NCI-H1092 (cell line): Measurements from ENCODE around the gene MAPK12.

Experiments
- DNase-seq: peaks from one replicate; lab custom pipeline; 2025; lab: John Stamatoyannopoulos, UW

Gene MAPK12

DNA sequence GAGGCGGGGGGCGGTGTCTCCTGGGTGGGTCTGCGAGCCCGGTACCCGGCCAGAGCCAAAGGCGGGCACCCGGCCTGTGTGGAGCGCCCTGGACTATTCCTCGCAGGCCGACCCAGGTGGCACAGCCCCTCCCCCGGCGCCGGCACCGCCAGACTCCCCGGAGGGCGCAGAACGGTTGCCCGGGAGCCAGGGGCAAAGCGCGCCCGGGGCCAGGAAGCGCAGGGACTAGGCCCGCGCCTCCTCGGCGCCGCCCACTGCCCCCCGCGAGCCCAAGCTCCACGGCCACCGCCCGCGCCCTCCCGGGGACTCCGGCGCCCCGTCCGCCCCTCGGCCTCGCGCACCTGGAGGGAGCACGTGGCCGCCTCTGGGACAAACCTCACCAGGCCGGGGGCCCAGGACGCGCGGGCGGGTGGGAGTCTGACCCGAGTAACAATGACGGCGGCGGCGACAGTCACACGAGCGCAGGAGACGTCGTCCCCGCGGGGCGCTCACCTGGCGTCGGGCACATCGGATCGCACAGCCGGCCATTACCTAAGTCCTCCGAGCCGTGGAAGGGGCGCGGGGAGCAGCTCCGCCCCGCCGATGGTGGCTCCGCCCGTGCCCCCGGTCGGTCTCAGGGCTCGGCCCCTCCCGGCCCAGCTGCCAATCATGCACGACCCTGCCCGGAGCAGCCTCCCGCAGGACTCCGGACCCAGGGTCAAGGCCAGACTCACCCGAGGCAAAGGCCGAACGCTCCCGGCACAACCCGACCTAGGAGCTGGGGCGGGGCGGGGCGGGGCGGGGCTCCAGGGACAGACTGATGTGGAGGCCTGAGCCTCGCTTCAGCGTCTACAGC is 38.5 kb upstream of the MAPK12 start:
- DNase-seq: no peak

GRCh38 chr22:50298937-50299784 is 37.7 kb upstream of the MAPK12 start:
- no peak for DNase-seq

- no peak for DNase-seq
Measured at GRCh38 chr22:50298266-50298637, 36.8 kb upstream of the MAPK12 start.

DNA sequence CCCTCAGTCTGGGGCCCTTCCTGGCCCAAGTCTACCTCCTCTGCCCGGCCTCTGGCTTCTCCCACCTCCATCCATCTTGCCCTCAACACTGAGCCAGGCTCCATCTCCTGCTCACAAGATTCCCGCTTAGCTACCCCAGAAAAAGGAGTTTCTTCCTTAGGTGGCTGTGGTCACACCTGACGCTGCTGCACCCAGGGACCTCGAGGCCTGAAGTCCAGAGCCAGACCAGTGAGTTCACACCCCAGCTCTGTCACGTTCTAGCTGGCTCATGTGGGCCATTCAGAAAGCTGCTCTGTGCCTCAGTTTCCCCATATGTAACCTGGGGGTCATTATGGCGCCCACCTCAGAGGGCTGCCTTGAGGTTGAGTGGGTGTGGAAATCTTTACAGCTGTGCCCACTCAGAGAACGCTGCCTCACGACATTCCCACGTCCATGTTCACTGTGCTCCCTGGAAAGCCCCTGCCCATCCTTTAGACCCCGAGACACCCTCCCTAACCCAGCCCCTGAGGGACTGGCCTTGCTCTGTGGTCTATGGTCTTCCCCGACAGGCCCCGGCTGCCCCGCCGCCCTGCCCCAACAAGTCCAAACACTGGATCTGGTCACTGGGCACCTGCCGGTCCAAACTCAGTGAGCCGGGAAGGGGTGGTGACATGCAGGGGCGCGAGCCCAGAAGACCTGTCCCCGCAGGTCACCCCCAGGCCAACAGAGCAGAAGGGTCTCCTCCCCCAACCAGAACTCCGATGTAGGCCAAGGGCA is 36.2 kb upstream of the MAPK12 start:
- no peak for DNase-seq

DNA sequence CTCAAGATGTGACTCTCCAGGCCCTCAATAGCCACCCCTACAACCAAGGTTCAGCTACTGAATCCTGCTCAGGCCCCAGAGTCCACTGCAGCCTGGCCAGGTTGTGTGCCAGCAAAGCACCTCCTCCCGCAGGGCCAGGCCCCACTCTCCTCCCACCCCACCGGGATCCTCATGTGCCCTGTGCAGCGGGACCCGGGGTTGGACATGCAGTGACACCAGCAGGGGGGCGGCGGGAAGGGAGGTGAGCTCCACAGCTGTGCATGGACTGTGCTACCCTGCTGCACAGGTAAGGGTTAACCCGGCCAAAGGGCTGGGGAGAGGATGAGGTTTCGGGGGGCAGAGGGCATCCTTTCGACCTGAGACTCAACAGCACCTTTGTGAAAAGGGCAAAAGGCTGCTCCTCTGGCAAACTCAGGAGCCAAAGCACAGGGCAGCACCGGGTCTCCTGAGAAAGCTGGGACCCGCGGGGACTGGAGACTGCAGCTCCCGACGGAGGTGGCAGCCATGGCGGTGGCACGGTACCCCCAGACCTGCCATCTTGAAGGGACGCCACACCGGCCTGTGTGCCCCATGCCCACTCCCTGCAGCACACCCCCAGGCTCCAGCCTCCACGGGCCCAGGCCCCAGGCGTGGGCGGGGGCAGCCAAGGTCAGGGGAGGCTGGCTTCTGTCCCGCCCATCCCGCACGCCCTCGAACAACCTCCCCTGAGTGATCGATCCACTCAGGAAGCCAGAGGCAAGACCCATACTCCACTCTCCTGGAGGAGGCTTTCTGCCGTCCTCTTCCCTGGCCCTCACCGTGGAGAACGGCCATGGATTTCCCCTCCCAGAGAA is 35.4 kb upstream of the MAPK12 start:
- DNase-seq: no peak

GRCh38 chr22:50294319-50294656 is 32.8 kb upstream of the MAPK12 start:
- DNase-seq: no peak

- DNase-seq: no peak
Measured at GRCh38 chr22:50293441-50294318, 32.2 kb upstream of the MAPK12 start.

- no peak for DNase-seq
Measured at GRCh38 chr22:50292643-50293440, 31.4 kb upstream of the MAPK12 start.

- DNase-seq: no peak
Measured at GRCh38 chr22:50289942-50290630, 28.6 kb upstream of the MAPK12 start.

GRCh38 chr22:50289151-50289941 is 27.9 kb upstream of the MAPK12 start:
- no peak for DNase-seq

- DNase-seq: no peak
Measured at GRCh38 chr22:50287731-50288130, 26.2 kb upstream of the MAPK12 start.

DNA sequence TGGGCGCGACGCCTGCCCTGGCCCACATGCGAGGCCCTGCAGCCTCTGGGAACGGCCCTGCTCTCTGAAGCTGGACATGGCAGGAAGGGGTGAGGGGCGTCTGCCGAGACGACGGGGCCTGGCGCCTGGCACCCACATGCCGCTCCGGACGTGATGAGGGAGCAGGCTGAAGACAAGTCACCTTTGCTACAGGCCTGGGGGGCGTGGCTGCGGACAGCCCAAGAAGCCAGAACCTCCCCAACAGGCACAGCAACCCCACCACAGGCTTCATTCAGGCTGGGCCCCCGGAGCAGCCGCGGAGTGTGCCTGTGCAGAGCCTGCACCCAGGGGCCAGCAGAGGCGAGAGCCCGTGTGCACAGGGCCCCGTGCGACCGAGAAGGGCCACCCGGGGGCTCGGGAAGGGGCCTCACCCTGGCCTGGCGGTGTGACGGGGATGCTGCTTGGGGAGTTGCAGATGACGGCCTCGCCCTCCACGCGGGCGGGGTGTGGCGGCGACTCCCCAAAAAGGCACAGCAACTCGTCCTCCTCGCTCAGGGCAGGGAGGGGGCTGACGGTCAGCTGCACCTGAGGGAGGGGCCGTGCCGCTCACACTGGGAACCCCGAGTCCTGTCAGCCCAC is 25.3 kb upstream of the MAPK12 start:
- no peak for DNase-seq

GRCh38 chr22:50286275-50286674 is 24.8 kb upstream of the MAPK12 start:
- DNase-seq: no peak

DNA sequence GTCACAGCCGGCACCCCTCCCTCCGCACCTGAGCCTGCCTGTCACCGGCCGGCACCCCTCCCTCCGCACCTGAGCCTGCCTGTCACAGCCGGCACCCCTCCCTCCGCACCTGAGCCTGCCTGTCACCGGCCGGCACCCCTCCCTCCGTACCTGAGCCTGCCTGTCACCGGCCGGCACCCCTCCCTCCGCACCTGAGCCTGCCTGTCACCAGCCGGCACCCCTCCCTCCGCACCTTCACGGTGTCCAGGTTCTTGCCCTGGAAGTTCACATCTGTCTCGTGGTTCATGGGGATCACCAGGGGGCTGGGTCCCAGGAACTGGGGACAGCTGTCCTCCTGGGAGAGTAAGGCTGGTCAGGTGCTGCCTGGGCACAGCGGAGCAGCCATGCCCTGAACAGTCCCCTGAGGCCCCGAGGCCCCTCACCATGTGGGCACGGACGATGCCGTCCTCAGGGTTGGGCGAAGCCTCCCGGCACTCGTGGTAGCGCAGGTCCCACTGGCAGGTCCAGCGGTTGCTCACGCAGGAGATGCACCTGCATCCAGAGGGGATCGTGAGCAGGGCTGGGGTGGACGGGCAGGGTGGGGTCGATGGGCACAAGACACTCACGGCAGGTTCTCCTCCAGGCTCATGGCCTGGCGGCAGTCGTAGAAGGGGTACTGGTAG is 24.2 kb upstream of the MAPK12 start:
- DNase-seq: no peak

- no peak for DNase-seq
Measured at GRCh38 chr22:50284479-50284878, 23.0 kb upstream of the MAPK12 start.

GRCh38 chr22:50283821-50284220 is 22.3 kb upstream of the MAPK12 start:
- no peak for DNase-seq

DNA sequence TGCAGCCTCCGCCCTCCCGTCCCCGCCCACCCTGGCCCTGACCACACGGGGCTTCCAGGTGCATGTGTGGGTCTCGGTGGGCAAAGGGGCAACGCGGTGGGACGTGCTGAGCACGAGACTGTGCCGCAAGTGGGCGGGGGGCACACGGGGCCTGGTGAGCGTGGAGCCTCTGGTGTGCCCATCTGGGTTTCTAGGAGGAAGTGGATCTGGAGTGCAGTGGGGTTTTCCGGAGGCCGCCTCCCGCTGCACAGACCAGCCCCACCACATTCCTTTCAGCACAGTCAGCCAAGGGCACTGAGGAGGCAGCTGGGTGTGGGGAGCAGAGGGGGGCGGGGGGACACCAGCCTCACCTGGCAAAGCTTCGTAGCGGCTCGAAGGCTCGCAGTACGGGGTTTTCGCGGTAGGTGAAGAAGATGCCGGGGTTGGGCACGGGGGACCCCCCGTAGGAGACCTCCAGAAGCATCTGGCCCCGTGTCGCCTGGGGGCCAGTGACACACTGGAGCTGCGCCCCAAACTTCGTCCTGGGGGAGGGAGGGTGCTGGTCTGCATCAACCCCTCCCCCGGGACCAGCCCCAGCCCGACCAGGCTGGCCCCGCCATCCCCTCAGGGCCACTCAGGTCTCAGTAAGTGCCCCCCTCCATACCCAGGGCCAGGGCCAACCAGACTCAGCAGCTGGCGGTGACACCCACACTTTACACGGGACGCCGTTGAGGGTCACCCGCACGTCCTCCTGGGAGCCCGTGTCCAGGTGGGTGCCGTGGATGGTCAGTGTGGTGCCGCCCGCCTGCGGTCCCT is 21.1 kb upstream of the MAPK12 start:
- no peak for DNase-seq
